ENCODE data around the gene CACNA1E. TPM values are rescaled to one million over a fixed set of nuclear protein-coding genes. Genes with fewer than 3 reads are reported as not detected.

CACNA1E gene
- total and polyA plus RNA-seq, 2 donors (not counting 1 experiment from before 2014, with no cell fraction given), result 0.37 to 0.40 TPM

DNA sequence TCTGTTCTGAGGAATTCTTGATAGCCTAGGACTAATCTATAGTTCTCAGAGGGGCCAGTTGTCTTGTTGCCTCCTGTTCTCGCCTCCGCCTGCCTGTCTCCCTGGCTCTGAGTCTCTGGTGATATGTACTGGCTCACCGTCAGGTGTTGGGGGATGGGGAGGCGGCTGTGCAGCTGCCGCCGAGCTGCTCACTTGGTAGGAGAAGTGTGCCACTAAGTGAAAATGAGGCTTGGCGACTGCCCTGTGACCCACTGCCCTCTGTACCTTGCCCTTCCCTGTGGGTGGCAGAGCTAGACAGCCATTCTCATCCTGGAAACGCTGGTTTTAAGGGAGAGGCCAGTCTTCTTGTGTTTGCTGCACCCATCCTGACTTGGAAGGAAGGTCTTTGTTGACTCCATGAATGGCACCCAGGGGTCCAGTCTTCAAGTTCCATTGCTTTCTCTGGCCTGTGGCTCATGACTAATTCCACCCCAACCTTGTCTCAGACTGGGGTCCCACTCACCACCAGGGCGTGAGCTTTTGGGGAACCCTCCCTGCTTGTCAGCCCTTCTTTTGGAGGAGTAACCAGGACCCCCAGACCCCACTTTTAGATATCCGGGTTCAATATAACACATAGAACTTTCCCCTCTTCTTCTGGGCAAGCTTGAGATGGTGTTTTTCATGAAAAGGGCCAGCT is 120.6 kb downstream of the CACNA1E start:
- peaks cover 15% of the 10 kb centered on the region for H3K27me3 Mint-ChIP-seq
- no peaks in the 10 kb centered on the region for H3K9me3 Mint-ChIP-seq (ENCODE audit: insufficient read depth)
- DNase-seq, result no peak

More for the DNA sequence above, 120.6 kb downstream of the CACNA1E start:
- POLR2A ChIA-PET, result no interaction called here
- Histone ChIP-seq H3K4me3 (ENCODE audit: control extremely low read depth in 1 of 5, extremely low read depth in 1 of 5, insufficient read depth in 1 of 5, low read depth in 2 of 5, low read length in 4 of 5) (no peak overlapping the region), H3K4me2 (replicated peaks; ENCODE audit: low read depth, low read length, poor library complexity, severe bottlenecking) (no peak overlapping the region), H3K9me3 (ENCODE audit: control extremely low read depth in 1 of 3, control insufficient read depth in 2 of 3, insufficient read depth in 1 of 3, low read length in 2 of 3) (peaks cover 0 to 2% (median 0%) of the 10 kb centered on the region in 3 donors), H3K27me3 (replicated peaks in 1 of 4; ENCODE audit: control extremely low read depth in 1 of 4, control insufficient read depth in 3 of 4, insufficient read depth in 4 of 4, low read length in 3 of 4) (peaks cover 0 to 7% (median 0%) of the 10 kb centered on the region in 4 experiments), H3K9ac (ENCODE audit: low read length) (no peak overlapping the region), H3K4me1 (ENCODE audit: control insufficient read depth in 2 of 2, insufficient read depth in 2 of 2, low read length in 2 of 2) (no peaks in the 10 kb centered on the region), H4K20me1 (ENCODE audit: control insufficient read depth, insufficient read depth, low read length, poor library complexity, severe bottlenecking) (no peaks in the 10 kb centered on the region), H2AFZ (ENCODE audit: insufficient read depth, low read depth, low read length, poor library complexity, severe bottlenecking) (no peak overlapping the region), H3K27ac (ENCODE audit: low read length in 2 of 2) (no peak overlapping the region), H3K36me3 (replicated peaks in 1 of 2; ENCODE audit: control extremely low read depth in 1 of 2, control insufficient read depth in 1 of 2, extremely low read depth in 1 of 2, insufficient read depth in 2 of 2, low read length in 1 of 2) (no peaks in the 10 kb centered on the region), H3K79me2 (ENCODE audit: control insufficient read depth, insufficient read depth, low read length) (no peaks in the 10 kb centered on the region)
- ATAC-seq (ENCODE audit: low read depth), result no peak
- WGBS (ENCODE audit: insufficient coverage), result 91% methylated on average over 9 of the region's 10 CpGs
- no peak overlapping the region for H3K27ac Mint-ChIP-seq
- H3K4me3 Mint-ChIP-seq, result no peak overlapping the region
- no peak for TF ChIP-seq CTCF (IDR thresholded peaks at IDR 0.05)
- TF ChIP-seq EZH2 (IDR thresholded peaks at IDR 0.05; ENCODE audit: borderline replicate concordance, insufficient read depth, low read depth, low read length, poor library complexity, severe bottlenecking), result no peak
- intact Hi-C loops (cut with micrococcal nuclease), result no loop called here
- no peaks in the 10 kb centered on the region for H3K4me1 Mint-ChIP-seq
- CTCF ChIA-PET, result no interaction called here
